Activated T-helper 1 cell treated with anti-CD3 and anti-CD28 coated beads, Interleukin-2, amount 50 U/mL, for 16 hours (primary cell): ENCODE data around the gene CARD16.
"Not testable (repeated sequence)": the region's sequence is repeated elsewhere in the genome, so short reads cannot be mapped to it uniquely, and the experiment has no call there.

Experiments used
- DNase-seq, 2 donors: peaks; one replicate each; pipeline ENCODE4 v3.0.0-alpha.2; 2020; ENCODE audit warnings: low read depth in 1 of 2, low spot score in 1 of 2

CARD16 gene

DNA sequence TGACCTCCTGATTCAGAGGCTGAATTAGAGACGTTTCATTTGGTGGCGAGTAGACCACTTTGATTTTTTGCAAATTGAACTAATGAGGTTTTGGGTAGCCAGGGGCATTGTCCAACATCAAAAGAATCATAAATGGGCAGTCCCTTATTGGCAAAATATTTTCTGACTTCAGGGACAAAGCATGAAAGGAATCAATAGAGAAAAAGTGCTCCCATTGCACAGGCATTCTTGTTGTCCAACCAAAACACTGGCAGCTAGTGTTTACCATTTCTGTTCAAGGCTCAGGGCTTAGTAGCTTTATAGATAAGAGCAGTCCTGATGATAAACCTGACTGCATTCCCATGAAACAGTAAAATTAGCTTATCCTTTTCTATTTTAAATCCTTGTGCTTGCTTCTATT lies 6.4 kb upstream of the CARD16 start:
- DNase-seq, result no peak

- DNase-seq, result no peak
These were observed 4.3 kb upstream of the CARD16 start for GRCh38 chr11:105049481-105049880.

GRCh38 chr11:105046898-105047579 lies 1.9 kb upstream of the CARD16 start:
- DNase-seq, result no peak

GRCh38 chr11:105045676-105046296 lies 651 bp upstream of the CARD16 start:
- no peak for DNase-seq

- no peak for DNase-seq
These were observed 3.0 kb downstream of the CARD16 start for GRCh38 chr11:105042178-105042577.

DNA sequence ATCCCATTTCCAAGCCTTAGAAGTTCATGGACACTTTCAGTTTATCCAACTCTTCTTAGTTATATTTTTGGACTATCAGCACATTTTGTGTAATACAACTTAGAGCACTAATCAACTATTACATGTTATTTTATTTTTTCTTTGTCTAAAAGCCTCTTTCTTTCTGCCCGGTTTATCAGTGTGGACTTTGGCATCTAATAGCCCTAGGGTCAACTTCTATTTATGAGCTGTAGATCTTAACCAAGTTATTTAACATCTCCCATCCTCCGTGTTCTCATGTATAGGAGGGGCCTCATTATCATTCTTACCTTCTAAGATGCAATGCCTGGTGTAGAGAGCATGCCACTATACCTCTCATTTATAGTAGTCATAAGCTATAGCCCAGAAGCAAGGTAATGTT lies 4.4 kb downstream of the CARD16 start:
- no peak for DNase-seq

DNA sequence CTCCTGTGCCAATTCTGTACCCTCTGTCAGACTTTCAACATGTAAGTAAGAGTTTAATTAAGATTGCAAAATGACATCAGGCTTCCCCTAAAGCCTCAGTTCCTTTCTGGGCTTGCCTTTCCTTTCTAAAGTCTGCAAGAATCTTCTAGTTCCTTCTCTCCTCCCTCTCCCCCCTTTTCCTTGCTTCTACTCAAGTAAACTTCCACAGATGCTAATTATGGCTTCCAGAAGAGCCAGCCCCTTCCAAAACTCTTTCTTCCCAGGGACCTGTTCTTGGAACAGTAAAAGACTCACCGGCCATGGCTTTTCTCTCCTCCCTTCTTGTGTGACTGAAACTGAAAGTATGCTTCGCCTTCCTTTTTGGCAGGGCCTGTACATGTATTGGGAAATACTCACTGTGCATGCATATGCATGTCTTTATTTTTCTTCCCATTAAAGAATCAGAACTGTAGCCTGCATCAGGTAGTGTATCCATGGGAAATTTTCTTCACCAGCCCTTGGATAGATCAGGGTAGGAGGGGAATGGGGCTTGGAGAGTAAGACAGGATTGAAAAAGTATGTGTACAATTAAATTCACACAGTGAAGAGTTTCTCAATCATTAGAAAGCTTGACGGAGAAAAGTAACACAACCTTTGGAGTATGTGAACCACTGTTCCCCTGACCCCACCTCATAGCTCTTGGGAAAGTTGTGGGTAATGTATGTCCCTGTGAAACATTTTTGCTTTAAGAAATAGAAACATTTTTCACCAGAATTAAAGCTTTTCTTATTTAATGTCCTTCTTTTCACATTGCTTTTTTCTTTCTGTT lies 10.1 kb downstream of the CARD16 start, which contains the start of gene CASP1:
CASP1 (minus strand) TSS at position 332 of the 808 bp plus-strand sequence; CDS start at position 301, 31 bp downstream.
- DNase-seq, result no peak

GRCh38 chr11:105034388-105034787 lies 10.7 kb downstream of the CARD16 start:
- DNase-seq, result not testable (repeated sequence)

- no peak for DNase-seq
These were observed 11.4 kb downstream of the CARD16 start for GRCh38 chr11:105033781-105034180.

DNA sequence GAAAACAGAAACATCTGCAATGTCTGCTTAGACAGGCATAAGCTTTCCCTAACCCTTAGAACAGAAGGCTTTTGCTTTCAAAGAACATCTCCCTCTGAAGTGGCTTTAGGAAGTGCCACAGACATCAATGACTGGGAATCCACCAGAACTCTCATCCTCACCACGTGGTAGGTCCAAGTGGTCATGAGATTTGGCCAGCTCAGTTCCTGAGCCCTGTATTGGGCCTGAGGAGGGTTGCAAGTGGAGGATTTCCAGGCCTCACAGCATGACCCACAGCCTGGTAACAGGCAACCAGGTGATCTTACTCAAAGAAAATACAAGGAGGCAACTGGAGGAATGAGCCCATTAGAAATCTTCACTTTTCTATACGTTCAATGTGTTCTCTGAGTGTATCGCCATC lies 11.8 kb downstream of the CARD16 start:
- DNase-seq, result no peak

GRCh38 chr11:105032495-105032894 lies 12.6 kb downstream of the CARD16 start:
- no peak for DNase-seq

GRCh38 chr11:105027678-105028077 lies 17.5 kb downstream of the CARD16 start:
- no peak for DNase-seq

DNA sequence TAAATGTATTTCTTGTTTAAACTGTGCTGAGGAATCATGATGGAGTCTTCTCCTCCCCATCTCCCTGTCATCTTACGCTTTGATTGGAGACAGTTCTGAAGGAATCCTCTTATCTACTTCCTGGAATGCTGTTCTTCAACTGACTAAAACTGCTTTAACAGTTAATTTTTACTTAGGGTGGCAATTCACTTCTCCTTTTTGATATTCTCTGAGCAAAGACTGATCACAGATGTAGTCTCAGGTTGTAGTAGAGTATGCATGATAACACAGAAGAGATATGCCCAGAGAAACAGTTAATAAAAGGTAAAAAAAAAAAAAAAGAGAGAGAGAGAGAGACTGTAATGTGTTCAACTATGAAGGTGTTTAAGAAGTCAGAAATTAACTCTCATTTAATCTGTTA lies 20.7 kb downstream of the CARD16 start:
- no peak for DNase-seq

- no peak for DNase-seq
These were observed 22.1 kb downstream of the CARD16 start, which contains the start of gene CASP5 for GRCh38 chr11:105023003-105023402. CASP5 (minus strand) TSS chr11:105023168; CDS start chr11:105023136, 32 bp downstream.

GRCh38 chr11:105022527-105022926 lies 22.6 kb downstream of the CARD16 start:
- no peak for DNase-seq

DNA sequence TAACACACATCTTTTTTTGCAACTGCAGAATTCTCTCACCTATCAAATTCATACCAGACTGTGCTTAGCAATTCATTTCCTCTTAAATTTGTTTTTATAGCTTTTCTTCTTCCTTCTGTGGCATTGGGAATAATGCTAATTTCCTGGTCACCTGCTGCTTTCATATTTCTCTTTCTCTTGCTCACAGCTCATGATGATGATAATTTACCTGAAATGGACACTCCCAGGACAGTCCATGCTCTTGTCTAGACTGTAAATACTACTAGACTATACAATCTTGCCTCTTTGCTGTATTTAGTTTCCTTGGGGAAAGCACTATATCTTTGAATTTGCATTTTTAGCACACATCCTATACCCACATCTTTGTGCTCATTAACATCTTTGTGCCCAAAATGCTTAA lies 37.7 kb downstream of the CARD16 start:
- no peak for DNase-seq

DNA sequence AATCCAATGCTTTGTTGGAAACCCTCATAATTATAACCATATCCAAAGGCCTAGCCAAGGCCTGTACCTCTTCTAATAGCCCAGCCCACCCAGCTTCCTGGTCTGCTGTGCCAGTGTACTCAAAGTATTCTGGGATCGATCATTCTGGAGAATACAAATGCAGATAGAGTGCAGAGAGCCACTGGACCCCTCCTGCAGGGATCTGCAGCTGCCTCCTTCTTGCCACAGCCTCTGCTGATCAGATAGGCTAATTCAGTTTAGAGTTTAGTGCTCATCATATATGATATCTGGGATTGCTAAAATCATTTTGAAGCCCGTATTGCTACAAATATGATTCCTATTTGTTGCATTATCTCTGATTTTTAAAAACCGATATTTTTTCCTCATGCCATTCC lies 39.7 kb downstream of the CARD16 start:
- no peak for DNase-seq

GRCh38 chr11:105004021-105004420 lies 41.1 kb downstream of the CARD16 start:
- no peak for DNase-seq

DNA sequence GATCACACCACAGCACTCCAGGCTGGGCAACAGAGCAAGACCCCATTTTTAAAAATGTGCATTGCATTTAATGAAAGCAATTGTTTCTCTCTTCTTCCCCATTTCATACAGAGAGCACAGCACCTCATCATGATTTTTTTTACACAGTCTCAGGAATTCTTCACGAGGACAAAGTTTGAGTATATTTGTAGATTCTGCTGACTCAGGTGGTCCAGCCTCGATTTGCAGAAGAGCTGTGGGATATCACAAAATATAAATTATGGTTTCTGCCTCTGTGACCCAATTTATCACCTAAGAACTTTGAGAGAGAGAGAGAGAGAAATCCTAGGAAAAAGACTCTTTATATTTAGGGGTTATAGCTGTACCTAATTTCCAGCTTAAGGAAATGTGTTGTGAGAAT lies 42.0 kb downstream of the CARD16 start:
- DNase-seq, result no peak

DNA sequence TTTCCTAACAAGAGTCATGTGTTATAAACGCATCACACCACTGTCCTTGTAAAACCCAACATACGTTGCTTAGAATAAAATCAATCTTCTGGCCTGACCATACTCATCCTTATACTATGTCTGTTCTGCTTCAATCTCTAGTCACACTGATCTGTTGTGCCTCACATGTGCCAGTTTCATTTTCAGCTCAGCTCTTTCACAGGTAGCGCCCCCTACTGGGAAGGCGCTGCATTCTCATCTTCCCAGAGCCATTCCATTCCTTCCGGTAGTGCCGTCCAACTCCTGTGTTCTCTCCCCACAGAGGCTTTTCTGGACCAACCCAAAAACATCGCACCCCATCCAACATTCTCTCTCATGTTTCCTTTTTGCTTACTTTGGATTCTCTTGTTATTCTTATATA lies 44.3 kb downstream of the CARD16 start:
- peak; percentile 17 to 28 for DNase-seq

GRCh38 chr11:105000167-105000566 lies 45.0 kb downstream of the CARD16 start:
- no peak for DNase-seq

GRCh38 chr11:104999721-105000120 lies 45.4 kb downstream of the CARD16 start:
- DNase-seq, result no peak
